Thoracic aorta (tissue), 2 donors: ENCODE results near the gene PREX1. TPM values are rescaled to one million over a fixed set of nuclear protein-coding genes. Genes with fewer than 3 reads are reported as not detected.

ENCODE experiments used
- ATAC-seq: fragments of 150-250 bp; one replicate; pipeline ENCODE4 v1.8.0; 2017; ENCODE audit warnings: low read depth; ENCODE audit not compliant: insufficient number of reproducible peaks, low FRiP score
- DNase-seq: peaks from one replicate; pipeline ENCODE4 v3.0.0-alpha.2; 2020; ENCODE audit warnings: low spot score
- H3K27ac ChIP-seq, 2 donors: fragments of 200-600 bp; sonication (generic); 1 replicate in 1 of 2; 2 replicates in 1 of 2; pipeline ENCODE4 v1.5.1; 2016; ENCODE audit warnings: mild to moderate bottlenecking in 2 of 2, moderate library complexity in 2 of 2
- H3K27me3 ChIP-seq: fragments of 200-600 bp; sonication (generic); replicated peaks from 2 replicates; pipeline ENCODE4 v1.6.0; 2016; ENCODE audit warnings: mild to moderate bottlenecking; ENCODE audit not compliant: insufficient read depth
- H3K36me3 ChIP-seq: fragments of 200-600 bp; sonication (generic); one replicate; pipeline ENCODE4 v1.5.1; 2016
- H3K4me1 ChIP-seq, 2 donors: fragments of 200-600 bp; sonication (generic); 1 replicate in 1 of 2; 2 replicates in 1 of 2; pipeline versions ENCODE4 v1.5.1 to v1.6.0; 2016; ENCODE audit warnings: low read depth in 2 of 2, mild to moderate bottlenecking in 1 of 2; ENCODE audit not compliant: control insufficient read depth in 1 of 2
- H3K4me3 ChIP-seq: fragments of 200-600 bp; sonication (generic); 2 replicates; pipeline ENCODE4 v1.5.1; 2016; ENCODE audit warnings: mild to moderate bottlenecking
- H3K9me3 ChIP-seq: fragments of 200-600 bp; sonication (generic); 2 replicates; pipeline ENCODE4 v1.5.1; 2016
- CTCF ChIP-seq: fragments of 200-600 bp; sonication (generic); IDR thresholded peaks from one replicate; pipeline ENCODE4 v1.5.1; 2019; ENCODE audit warnings: antibody characterized with exemption
- total RNA-seq, 2 donors: library from RNA; depleted of rRNA; stranded (reverse); fragments of >200 nt; gene quantifications; one replicate each; pipeline versions ENCODE4 v1.1.0 to v1.2.3, GENCODE V29; 2016

PREX1 gene
- total RNA-seq, 2 donors from 2014 or later: 94.6 to 101 TPM

GRCh38 chr20:48635361-48635760 lies 192.4 kb downstream of the PREX1 start:
- no peak overlapping the region for H3K27ac ChIP-seq
- no peaks in the 10 kb centered on the region for H3K9me3 ChIP-seq
- H3K36me3 ChIP-seq: peaks cover 67% of the 10 kb centered on the region
- ATAC-seq (no peak), DNase-seq (no peak)
- TF ChIP-seq CTCF: no peak
- H3K4me3 ChIP-seq: no peak overlapping the region
- H3K4me1 ChIP-seq: no peaks in the 10 kb centered on the region
- H3K27me3 ChIP-seq: no peaks in the 10 kb centered on the region

- TF ChIP-seq CTCF: no peak
- no peak for ATAC-seq
- H3K27ac ChIP-seq: no peak overlapping the region
- no peaks in the 10 kb centered on the region for H3K4me1 ChIP-seq
- no peaks in the 10 kb centered on the region for H3K9me3 ChIP-seq
- DNase-seq: no peak
- H3K4me3 ChIP-seq: no peak overlapping the region
- peaks cover 66% of the 10 kb centered on the region for H3K36me3 ChIP-seq
- no peaks in the 10 kb centered on the region for H3K27me3 ChIP-seq
Observed at GRCh38 chr20:48634641-48635040, 193.2 kb downstream of the PREX1 start.

- no peak for TF ChIP-seq CTCF
- H3K36me3 ChIP-seq: peaks cover 66% of the 10 kb centered on the region
- no peak overlapping the region for H3K4me3 ChIP-seq
Observed at GRCh38 chr20:48633620-48634257, 194.1 kb downstream of the PREX1 start.

GRCh38 chr20:48632825-48633619 lies 194.8 kb downstream of the PREX1 start:
- Histone ChIP-seq H3K4me1 (no peaks in the 10 kb centered on the region), H3K9me3 (no peaks in the 10 kb centered on the region), H3K27me3 (no peaks in the 10 kb centered on the region), H3K36me3 (peaks cover 66% of the 10 kb centered on the region), H3K27ac (no peak overlapping the region), H3K4me3 (no peak overlapping the region)
- no peak for ATAC-seq
- TF ChIP-seq CTCF: no peak
- DNase-seq: no peak

More at GRCh38 chr20:48633620-48634257, 194.1 kb downstream of the PREX1 start:
- Histone ChIP-seq H3K4me1 (no peaks in the 10 kb centered on the region), H3K9me3 (no peaks in the 10 kb centered on the region), H3K27ac (no peak overlapping the region), H3K27me3 (no peaks in the 10 kb centered on the region)
- no peak for DNase-seq
- no peak for ATAC-seq

GRCh38 chr20:48632017-48632824 lies 195.6 kb downstream of the PREX1 start:
- no peaks in the 10 kb centered on the region for H3K9me3 ChIP-seq
- TF ChIP-seq CTCF: no peak
- H3K27me3 ChIP-seq: no peaks in the 10 kb centered on the region
- H3K4me1 ChIP-seq: no peaks in the 10 kb centered on the region
- DNase-seq (no peak), ATAC-seq (no peak)
- no peak overlapping the region for H3K4me3 ChIP-seq
- no peak overlapping the region for H3K27ac ChIP-seq
- peaks cover 64% of the 10 kb centered on the region for H3K36me3 ChIP-seq
